Measurements from ENCODE around the gene PLK3. TPM values are rescaled to one million over a fixed set of nuclear protein-coding genes. Genes with fewer than 3 reads are reported as not detected.

The PLK3 gene
- total RNA-seq, 1 donor from 2014 or later = 2.2 TPM

DNA sequence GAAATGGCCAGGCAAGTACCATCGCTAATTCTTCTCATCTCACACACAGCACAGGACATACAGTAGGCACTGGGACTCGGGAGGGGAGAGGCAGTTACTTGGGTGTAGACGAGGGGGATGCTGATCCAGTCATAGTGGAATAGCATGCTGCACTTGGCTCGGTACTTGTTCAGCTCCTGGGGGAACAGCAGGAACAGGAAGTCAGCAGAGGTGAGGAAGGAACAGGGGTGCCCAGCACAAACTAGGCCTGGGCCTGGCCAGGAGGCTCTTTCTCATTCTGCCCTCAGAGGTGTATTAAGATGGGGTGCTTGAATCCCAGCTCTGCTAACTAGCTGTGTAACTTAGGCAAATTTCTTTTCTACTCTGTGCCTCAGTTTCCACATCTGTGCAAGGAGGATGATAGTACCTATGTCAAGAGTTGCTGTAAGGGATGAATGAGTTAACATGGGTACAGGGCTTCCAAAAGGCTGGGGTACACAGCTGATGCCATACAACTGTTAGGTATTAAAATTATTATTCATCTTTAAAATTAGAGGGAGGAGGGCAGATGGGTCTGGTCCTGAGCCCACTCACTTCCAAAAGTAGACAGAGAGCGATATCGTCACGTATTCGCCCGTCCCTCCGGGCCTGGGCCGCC lies 14.6 kb upstream of the PLK3 start:
- no peak overlapping the region for H3K27ac Mint-ChIP-seq
- Histone ChIP-seq H3K4me1 (peaks cover 18% of the 10 kb centered on the region), H2AFZ (replicated peaks) (peak overlapping the region; percentile 80), H3F3A (ENCODE audit: low read depth) (peaks cover 46% of the 10 kb centered on the region), H3K36me3 (no peaks in the 10 kb centered on the region), H3K27me3 (peaks cover 36% of the 10 kb centered on the region), H3K79me2 (ENCODE audit: low read depth) (no peaks in the 10 kb centered on the region), H3K4me2 (peak overlapping the region; percentile 76), H4K20me1 (ENCODE audit: low read depth) (peaks cover 2% of the 10 kb centered on the region), H3K4me3 (peak overlapping the region; percentile 45), H3K27ac (no peak overlapping the region), H3K9ac (no peak overlapping the region), H3K9me3 (ENCODE audit: low read depth) (no peaks in the 10 kb centered on the region)
- H3K4me3 Mint-ChIP-seq = peak overlapping the region; percentile 64
- no peaks in the 10 kb centered on the region for H3K9me3 Mint-ChIP-seq
- H3K27me3 Mint-ChIP-seq (ENCODE audit: insufficient read depth, low read depth) = peaks cover 10% of the 10 kb centered on the region
- DNase-seq (ENCODE audit: low spot score) = no peak
- no peak for TF ChIP-seq EZH2 (IDR thresholded peaks at IDR 0.05)
- TF ChIP-seq EZH2phosphoT487 (IDR thresholded peaks at IDR 0.05) = no peak
- no peak for TF ChIP-seq CTCF (IDR thresholded peaks at IDR 0.05)
- peaks cover 24% of the 10 kb centered on the region for H3K4me1 Mint-ChIP-seq
- peaks cover 8% of the 10 kb centered on the region for H3K36me3 Mint-ChIP-seq

DNA sequence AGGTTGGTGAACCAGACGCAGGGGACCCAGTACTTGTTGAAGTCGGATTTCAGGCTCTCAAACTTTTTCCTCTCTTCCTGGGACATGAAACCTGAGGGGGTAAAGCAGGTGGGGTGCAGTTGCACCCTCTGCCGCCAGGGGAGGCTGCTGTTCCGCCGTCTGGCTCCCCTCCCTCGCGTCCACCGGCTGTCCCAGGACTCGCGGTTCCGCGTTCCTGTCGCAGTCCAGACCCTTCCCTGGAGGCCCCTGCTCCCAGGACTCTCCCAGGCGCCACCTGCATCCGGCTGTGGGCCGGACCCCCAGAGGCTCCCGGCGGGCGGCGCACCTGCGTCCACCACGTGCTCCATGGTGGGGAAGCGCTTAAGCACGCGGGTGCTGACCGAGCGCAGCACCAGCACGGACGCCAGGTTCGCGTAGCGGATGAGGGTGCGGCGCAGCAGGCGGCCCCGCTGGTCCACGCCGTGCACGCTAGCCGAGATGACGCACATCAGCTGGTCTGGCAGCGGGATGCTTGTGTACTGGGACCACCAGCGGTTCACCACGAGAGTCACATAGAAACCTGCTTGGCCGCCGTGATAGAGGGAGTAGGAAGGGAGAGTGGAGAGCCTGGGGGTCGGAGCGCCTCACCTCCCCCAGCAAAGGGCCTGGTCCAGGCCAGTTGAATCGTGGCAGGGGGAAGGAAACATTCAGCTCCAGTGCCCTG lies 13.9 kb upstream of the PLK3 start:
- H3F3A ChIP-seq (ENCODE audit: low read depth) = peaks cover 40% of the 10 kb centered on the region
- TF ChIP-seq EZH2 (IDR thresholded peaks at IDR 0.05) (no peak), CTCF (IDR thresholded peaks at IDR 0.05) (peak; percentile 98), EZH2phosphoT487 (IDR thresholded peaks at IDR 0.05) (no peak)
- peaks cover 18% of the 10 kb centered on the region for H3K4me1 ChIP-seq
- no peaks in the 10 kb centered on the region for H3K79me2 ChIP-seq (ENCODE audit: low read depth)
- no peaks in the 10 kb centered on the region for H3K36me3 ChIP-seq
- H3K4me2 ChIP-seq = peak overlapping the region; percentile 76
- Mint-ChIP-seq H3K4me1 (peaks cover 28% of the 10 kb centered on the region), H3K9me3 (no peaks in the 10 kb centered on the region), H3K27me3 (ENCODE audit: insufficient read depth, low read depth) (peaks cover 12% of the 10 kb centered on the region), H3K27ac (no peak overlapping the region), H3K36me3 (peaks cover 6% of the 10 kb centered on the region), H3K4me3 (peak overlapping the region; percentile 67)
- H3K27ac ChIP-seq = no peak overlapping the region
- peak overlapping the region; percentile 45 for H3K4me3 ChIP-seq
- H3K27me3 ChIP-seq = peaks cover 36% of the 10 kb centered on the region
- H4K20me1 ChIP-seq (ENCODE audit: low read depth) = no peaks in the 10 kb centered on the region
- no peaks in the 10 kb centered on the region for H3K9me3 ChIP-seq (ENCODE audit: low read depth)
- H2AFZ ChIP-seq (replicated peaks) = peak overlapping the region; percentile 80
- H3K9ac ChIP-seq = no peak overlapping the region
- peak; percentile 84 for DNase-seq (ENCODE audit: low spot score)

DNA sequence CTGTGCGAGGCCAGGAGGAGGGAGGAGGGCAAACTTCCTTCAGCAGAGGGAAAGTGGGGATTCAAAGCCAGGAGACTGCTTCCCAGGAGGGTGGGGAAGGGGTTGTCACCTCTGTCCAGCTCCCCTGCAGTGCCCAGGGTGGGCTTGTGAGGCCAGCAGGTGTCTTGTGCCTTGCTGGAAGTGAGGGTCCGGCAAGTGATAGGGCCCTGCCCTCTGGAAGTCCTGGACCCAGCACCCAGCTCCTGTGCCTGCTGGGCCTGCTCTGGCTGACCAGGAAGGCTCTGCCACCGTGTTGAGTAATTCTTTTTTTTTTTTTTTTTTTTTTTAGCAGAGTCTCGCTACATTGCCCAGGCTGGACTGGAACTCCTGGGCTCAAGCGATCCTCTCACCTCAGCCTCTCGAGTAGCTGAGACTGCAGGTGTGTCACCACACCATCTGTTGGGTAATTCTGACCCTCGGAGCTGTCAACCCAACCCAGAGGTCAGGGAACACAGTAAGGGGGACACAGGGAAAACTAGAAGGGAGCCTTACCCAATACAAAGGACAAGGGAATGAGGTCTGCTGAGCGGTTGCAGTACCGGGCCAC lies 13.2 kb upstream of the PLK3 start:
- DNase-seq (ENCODE audit: low spot score) = no peak
- TF ChIP-seq EZH2 (IDR thresholded peaks at IDR 0.05) = no peak
- TF ChIP-seq CTCF (IDR thresholded peaks at IDR 0.05) = no peak
- no peak for TF ChIP-seq EZH2phosphoT487 (IDR thresholded peaks at IDR 0.05)
- no peaks in the 10 kb centered on the region for H3K79me2 ChIP-seq (ENCODE audit: low read depth)
- H3F3A ChIP-seq (ENCODE audit: low read depth) = peaks cover 33% of the 10 kb centered on the region
- Mint-ChIP-seq H3K4me3 (peak overlapping the region; percentile 67), H3K9me3 (no peaks in the 10 kb centered on the region), H3K27me3 (ENCODE audit: insufficient read depth, low read depth) (peaks cover 12% of the 10 kb centered on the region), H3K27ac (no peak overlapping the region), H3K36me3 (peaks cover 2% of the 10 kb centered on the region), H3K4me1 (peaks cover 30% of the 10 kb centered on the region)
- no peak overlapping the region for H3K9ac ChIP-seq
- peak overlapping the region; percentile 80 for H2AFZ ChIP-seq (replicated peaks)
- peaks cover 18% of the 10 kb centered on the region for H3K4me1 ChIP-seq
- no peaks in the 10 kb centered on the region for H3K36me3 ChIP-seq
- peak overlapping the region; percentile 45 for H3K4me3 ChIP-seq
- H3K27ac ChIP-seq = no peak overlapping the region
- no peaks in the 10 kb centered on the region for H4K20me1 ChIP-seq (ENCODE audit: low read depth)
- peaks cover 36% of the 10 kb centered on the region for H3K27me3 ChIP-seq
- peak overlapping the region; percentile 76 for H3K4me2 ChIP-seq
- no peaks in the 10 kb centered on the region for H3K9me3 ChIP-seq (ENCODE audit: low read depth)

Data from neural progenitor cell (in vitro differentiated cells).